Colonic mucosa (tissue), 4 donors: ENCODE measurements around the gene CSF3R. TPM values are rescaled to one million over a fixed set of nuclear protein-coding genes. Genes with fewer than 3 reads are reported as not detected.

Experiments used
- DNase-seq: peaks from one replicate; pipeline ENCODE4 v3.0.0-alpha.2; 2020
- H3K27ac ChIP-seq: fragments of 200-600 bp; one replicate; pipeline ENCODE4 v1.8.0; 2021
- H3K27me3 ChIP-seq: fragments of 200-600 bp; one replicate; pipeline ENCODE4 v1.8.0; 2021
- H3K36me3 ChIP-seq: fragments of 200-600 bp; one replicate; pipeline ENCODE4 v1.8.0; 2021
- H3K4me1 ChIP-seq: fragments of 200-600 bp; one replicate; pipeline ENCODE4 v1.8.0; 2021; ENCODE audit warnings: mild to moderate bottlenecking
- H3K4me3 ChIP-seq: fragments of 200-600 bp; one replicate; pipeline ENCODE4 v1.8.0; 2021
- H3K9ac ChIP-seq, 2 donors: one replicate each; pipeline ENCODE4 v1.7.0; 2013; ENCODE audit warnings: control low read depth in 2 of 2, low read depth in 2 of 2, low read length in 2 of 2
- H3K9me3 ChIP-seq: fragments of 200-600 bp; one replicate; pipeline ENCODE4 v1.8.0; 2021
- intact Hi-C: fragments of 100-400 bp; cut with DNase I; formaldehyde crosslinking; loops from one replicate; pipeline ENCODE4 v1.14.1; 2022
- total RNA-seq, 2 donors: library from RNA; stranded (reverse); fragmentation: NEBNext Ultra II Directional in 1 of 2; extraction: Animal tissue kit (Norgen Biotek cat#: 25700) in 1 of 2; gene quantifications; one replicate each; pipeline ENCODE4 v1.2.1, GENCODE V29; 2021
- TF ChIP-seq, protein P1 (sequence below): fragments of 200-600 bp; IDR thresholded peaks from one replicate; pipeline ENCODE4 v1.8.0; 2022; ENCODE audit warnings: antibody characterized with exemption, mild to moderate bottlenecking
- donor health status: healthy.
- donor health status: DM: no; HTN: no; CAD: no.
- donor health status: DM: no; HTN: no; CAD: no.

Gene CSF3R
- total RNA-seq, 2 donors from 2014 or later: 1.1 to 3.8 TPM

DNA sequence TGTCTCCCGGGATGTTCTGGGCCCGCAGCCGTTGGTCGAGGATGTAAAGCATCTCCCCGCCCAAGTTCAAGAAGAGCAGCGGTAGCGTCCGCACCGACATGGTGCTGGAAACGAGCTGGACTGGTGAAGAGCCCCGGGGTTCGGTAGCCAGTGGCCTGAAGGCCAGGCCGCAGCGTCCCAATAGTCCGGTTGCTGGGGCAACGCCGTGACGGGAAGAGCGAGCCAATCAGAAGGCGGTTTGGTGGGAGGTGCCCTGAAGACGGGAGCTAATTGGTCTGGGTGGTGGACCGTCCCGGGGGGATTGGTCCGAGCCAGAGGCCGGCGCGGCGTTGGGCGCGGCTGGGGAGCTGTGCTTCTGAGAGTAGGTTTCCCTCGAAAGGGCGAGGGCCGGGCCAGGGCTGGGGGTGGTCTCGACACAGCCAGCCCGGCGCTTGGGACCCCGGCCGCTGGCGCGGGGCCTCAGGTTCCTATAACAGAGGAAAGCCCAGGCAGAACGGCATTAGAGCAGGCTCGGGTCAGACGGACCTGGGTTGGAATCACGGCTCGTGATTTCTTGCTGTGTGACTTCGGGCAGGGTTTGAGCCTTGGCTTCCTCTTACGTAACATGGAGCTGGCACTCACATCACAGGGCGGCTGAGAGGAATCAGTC is 32.3 kb downstream of the CSF3R start, which contains the start of gene OSCP1:
TSS of gene OSCP1 (minus strand) at position 182 of the 649 bp plus-strand sequence. CDS start at position 100, 82 bp downstream.
- Histone ChIP-seq H3K27ac (peak within 1 kb of the TSS; percentile 94), H3K9me3 (no peaks in the 10 kb centered on the region), H3K9ac (peak within 1 kb of the TSS; percentile 66 to 83), H3K4me1 (no peaks in the 10 kb centered on the region), H3K27me3 (no peaks in the 10 kb centered on the region), H3K4me3 (peak within 1 kb of the TSS; percentile 65), H3K36me3 (no peaks in the 10 kb centered on the region)
- peak; percentile 96 for DNase-seq
- intact Hi-C loops: no loop called here
- TF ChIP-seq, protein P1, sequence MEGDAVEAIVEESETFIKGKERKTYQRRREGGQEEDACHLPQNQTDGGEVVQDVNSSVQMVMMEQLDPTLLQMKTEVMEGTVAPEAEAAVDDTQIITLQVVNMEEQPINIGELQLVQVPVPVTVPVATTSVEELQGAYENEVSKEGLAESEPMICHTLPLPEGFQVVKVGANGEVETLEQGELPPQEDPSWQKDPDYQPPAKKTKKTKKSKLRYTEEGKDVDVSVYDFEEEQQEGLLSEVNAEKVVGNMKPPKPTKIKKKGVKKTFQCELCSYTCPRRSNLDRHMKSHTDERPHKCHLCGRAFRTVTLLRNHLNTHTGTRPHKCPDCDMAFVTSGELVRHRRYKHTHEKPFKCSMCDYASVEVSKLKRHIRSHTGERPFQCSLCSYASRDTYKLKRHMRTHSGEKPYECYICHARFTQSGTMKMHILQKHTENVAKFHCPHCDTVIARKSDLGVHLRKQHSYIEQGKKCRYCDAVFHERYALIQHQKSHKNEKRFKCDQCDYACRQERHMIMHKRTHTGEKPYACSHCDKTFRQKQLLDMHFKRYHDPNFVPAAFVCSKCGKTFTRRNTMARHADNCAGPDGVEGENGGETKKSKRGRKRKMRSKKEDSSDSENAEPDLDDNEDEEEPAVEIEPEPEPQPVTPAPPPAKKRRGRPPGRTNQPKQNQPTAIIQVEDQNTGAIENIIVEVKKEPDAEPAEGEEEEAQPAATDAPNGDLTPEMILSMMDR: no peak

DNA sequence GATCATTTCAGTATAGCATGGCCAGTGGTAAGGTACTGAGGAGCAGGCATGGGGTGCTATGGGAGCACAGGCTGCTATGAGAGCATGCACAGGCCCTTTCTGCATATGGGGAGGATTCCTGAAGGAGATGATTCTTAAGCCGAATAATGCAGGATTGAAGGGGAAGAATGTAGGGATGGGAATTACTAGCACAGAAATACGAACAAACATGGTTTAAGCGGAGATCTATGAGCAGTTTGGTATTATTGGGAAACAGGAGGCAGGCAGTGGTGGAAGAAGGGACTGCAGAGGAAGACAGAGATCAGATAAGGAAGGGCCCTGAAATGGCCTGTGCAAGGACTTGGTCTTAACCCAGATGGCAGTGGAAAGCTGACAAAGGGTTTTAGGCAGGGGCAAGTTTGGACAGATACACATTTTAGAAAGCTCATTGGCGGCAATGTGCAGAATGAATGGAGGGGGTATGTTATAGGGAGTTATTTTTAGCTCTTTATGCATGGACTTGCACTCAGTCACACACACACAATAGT is 34.1 kb downstream of the CSF3R start:
- TF ChIP-seq, protein P1: no peak
- Histone ChIP-seq H3K4me1 (no peaks in the 10 kb centered on the region), H3K27ac (no peak overlapping the region), H3K36me3 (no peaks in the 10 kb centered on the region), H3K9me3 (no peaks in the 10 kb centered on the region), H3K9ac (no peak overlapping the region), H3K27me3 (no peaks in the 10 kb centered on the region), H3K4me3 (no peak overlapping the region)
- no peak for DNase-seq
- intact Hi-C loops: no loop called here

DNA sequence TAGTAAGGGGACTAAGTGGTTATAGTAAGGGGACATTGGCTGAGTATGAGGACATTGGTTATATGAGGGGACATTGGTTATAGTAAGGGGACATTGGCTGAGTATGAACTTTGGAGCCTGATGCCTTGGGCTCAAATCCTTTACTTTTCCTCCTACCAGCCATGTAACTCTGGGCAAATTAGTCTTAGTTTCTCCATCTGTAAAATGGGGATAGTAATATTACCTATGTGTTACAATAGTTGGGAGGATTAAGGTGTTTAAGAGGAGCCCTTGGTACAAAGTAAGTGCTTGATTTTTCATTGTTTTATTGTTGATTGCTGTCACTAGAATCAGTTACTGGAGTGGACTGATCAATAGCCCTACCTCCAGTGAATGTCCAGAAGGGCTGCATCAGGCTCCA is 35.3 kb downstream of the CSF3R start:
- H3K9ac ChIP-seq: no peak overlapping the region
- H3K4me1 ChIP-seq: no peaks in the 10 kb centered on the region
- TF ChIP-seq, protein P1: no peak

DNA sequence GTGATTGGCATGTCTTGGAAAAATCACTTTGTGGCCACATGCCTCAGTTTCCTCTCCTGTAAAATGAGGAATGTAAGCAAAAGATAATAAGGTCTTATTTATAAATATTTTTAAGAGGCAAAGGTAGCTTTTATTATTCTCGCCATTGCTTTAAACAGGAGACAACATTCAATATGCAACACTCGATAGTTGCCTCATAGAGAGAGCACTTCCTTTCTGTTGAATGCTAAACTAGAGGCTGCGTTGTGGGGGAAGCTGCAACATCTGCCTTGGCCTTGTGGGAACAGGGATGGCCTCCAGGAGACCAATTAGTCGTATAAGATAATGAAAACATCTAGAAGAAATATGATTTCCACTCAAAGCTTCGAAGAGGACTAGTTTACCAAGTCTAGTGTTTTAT is 36.0 kb downstream of the CSF3R start:
- Histone ChIP-seq H3K27me3 (no peaks in the 10 kb centered on the region), H3K9me3 (no peaks in the 10 kb centered on the region), H3K4me1 (no peaks in the 10 kb centered on the region), H3K9ac (no peak overlapping the region), H3K36me3 (no peaks in the 10 kb centered on the region), H3K27ac (no peak overlapping the region), H3K4me3 (no peak overlapping the region)
- intact Hi-C loops: no loop called here
- DNase-seq: no peak
- TF ChIP-seq, protein P1: no peak

More for the DNA sequence above, 35.3 kb downstream of the CSF3R start:
- H3K27me3 ChIP-seq: no peaks in the 10 kb centered on the region
- intact Hi-C loops: no loop called here
- H3K36me3 ChIP-seq: no peaks in the 10 kb centered on the region
- DNase-seq: no peak
- no peak overlapping the region for H3K4me3 ChIP-seq
- H3K9me3 ChIP-seq: no peaks in the 10 kb centered on the region
- no peak overlapping the region for H3K27ac ChIP-seq

DNA sequence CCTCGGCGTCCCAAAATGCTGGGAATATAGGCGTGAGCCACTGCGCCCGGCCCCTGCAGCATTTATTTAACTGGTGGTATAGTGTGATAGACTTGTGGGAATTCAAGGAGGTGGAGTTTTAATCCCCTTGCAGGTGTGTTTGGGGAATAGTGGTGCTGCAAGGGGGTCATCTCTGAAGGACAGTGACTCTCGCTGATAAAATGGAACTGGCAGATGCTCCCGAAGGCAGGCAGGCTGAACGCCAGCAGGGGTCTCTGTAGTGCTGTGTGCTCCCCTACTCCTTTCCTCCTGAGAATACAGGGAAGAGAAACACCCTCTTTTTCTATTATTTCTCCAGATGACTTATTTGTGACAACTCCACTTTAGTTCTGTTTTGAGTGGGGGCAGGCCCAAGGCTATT is 36.4 kb downstream of the CSF3R start:
- no peak for DNase-seq
- Histone ChIP-seq H3K36me3 (no peaks in the 10 kb centered on the region), H3K9ac (no peak overlapping the region), H3K4me3 (no peak overlapping the region), H3K27ac (no peak overlapping the region), H3K27me3 (no peaks in the 10 kb centered on the region), H3K4me1 (no peaks in the 10 kb centered on the region), H3K9me3 (no peaks in the 10 kb centered on the region)
- TF ChIP-seq, protein P1: no peak
- intact Hi-C loops: no loop called here
